Lower lobe of right lung (tissue), 2 donors: Measurements from ENCODE around the gene QPCT. TPM values are rescaled to one million over a fixed set of nuclear protein-coding genes. Genes with fewer than 3 reads are reported as not detected.

Experiments used
- ATAC-seq, 2 donors: fragments of 200-7000 bp; cut with Tn5 transposase; one replicate each; pipeline ENCODE4 v1.9.1; 2020 to 2022; ENCODE audit warnings: mild to moderate bottlenecking in 2 of 2, moderate library complexity in 2 of 2
- DNase-seq: peaks from one replicate; pipeline ENCODE4 v3.0.0-alpha.2; 2020
- H3K27ac ChIP-seq: fragments of 200-600 bp; one replicate; pipeline ENCODE4 v1.8.0; 2022
- H3K27me3 ChIP-seq: fragments of 200-600 bp; one replicate; pipeline ENCODE4 v1.8.0; 2022; ENCODE audit warnings: low read depth
- H3K36me3 ChIP-seq: fragments of 200-600 bp; one replicate; pipeline ENCODE4 v1.8.0; 2022; ENCODE audit warnings: mild to moderate bottlenecking
- H3K4me1 ChIP-seq: fragments of 200-600 bp; one replicate; pipeline ENCODE4 v1.8.0; 2022
- H3K4me3 ChIP-seq: fragments of 200-600 bp; one replicate; pipeline ENCODE4 v1.8.0; 2022; ENCODE audit warnings: mild to moderate bottlenecking
- H3K9me3 ChIP-seq: fragments of 200-600 bp; one replicate; pipeline ENCODE4 v1.8.0; 2022
- CTCF ChIP-seq: fragments of 200-600 bp; IDR thresholded peaks from one replicate; pipeline ENCODE4 v1.8.0; 2022; ENCODE audit warnings: antibody characterized with exemption, mild to moderate bottlenecking
- intact Hi-C: fragments of 100-400 bp; cut with DNase I; formaldehyde crosslinking; loops from one replicate; pipeline ENCODE4 v1.11.0; 2022
- total RNA-seq: library from RNA; stranded (reverse); fragmentation: NEBNext Ultra II Directional; extraction: Animal tissue kit (Norgen Biotek cat#: 25700); gene quantifications from one replicate; pipeline ENCODE4 v1.2.1, GENCODE V29; 2021
- donor health status: DM: no; HTN: yes; CAD: no; lungs with severe emphysema.

Gene QPCT
- total RNA-seq, 1 donor from 2014 or later = 8.6 TPM

GRCh38 chr2:37300578-37300977 lies 43.9 kb upstream of the QPCT start:
- intact Hi-C loops = no loop called here
- no peak overlapping the region for H3K4me3 ChIP-seq
- H3K9me3 ChIP-seq = no peaks in the 10 kb centered on the region
- H3K27ac ChIP-seq = no peak overlapping the region
- no peaks in the 10 kb centered on the region for H3K36me3 ChIP-seq
- DNase-seq = no peak
- TF ChIP-seq CTCF = no peak
- no peak for ATAC-seq
- H3K4me1 ChIP-seq = peaks cover 6% of the 10 kb centered on the region
- H3K27me3 ChIP-seq = no peaks in the 10 kb centered on the region

GRCh38 chr2:37301408-37301807 lies 43.0 kb upstream of the QPCT start:
- Histone ChIP-seq H3K4me1 (peaks cover 15% of the 10 kb centered on the region), H3K4me3 (no peak overlapping the region), H3K9me3 (no peaks in the 10 kb centered on the region), H3K27ac (no peak overlapping the region), H3K36me3 (no peaks in the 10 kb centered on the region), H3K27me3 (no peaks in the 10 kb centered on the region)
- DNase-seq = no peak
- intact Hi-C loops = no loop called here
- ATAC-seq = no peak
- no peak for TF ChIP-seq CTCF

- DNase-seq = no peak
- Histone ChIP-seq H3K27ac (no peak overlapping the region), H3K9me3 (no peaks in the 10 kb centered on the region), H3K36me3 (no peaks in the 10 kb centered on the region), H3K4me1 (peaks cover 19% of the 10 kb centered on the region), H3K4me3 (no peak overlapping the region), H3K27me3 (no peaks in the 10 kb centered on the region)
- intact Hi-C loops = no loop called here
- ATAC-seq = no peak
- TF ChIP-seq CTCF = no peak
These were observed 41.7 kb upstream of the QPCT start for GRCh38 chr2:37302701-37303252.

- H3K4me3 ChIP-seq = no peak overlapping the region
- no peaks in the 10 kb centered on the region for H3K36me3 ChIP-seq
- ATAC-seq (no peak), DNase-seq (no peak)
- no peaks in the 10 kb centered on the region for H3K27me3 ChIP-seq
- no peaks in the 10 kb centered on the region for H3K9me3 ChIP-seq
- TF ChIP-seq CTCF = no peak
- intact Hi-C loops = no loop called here
- peaks cover 19% of the 10 kb centered on the region for H3K4me1 ChIP-seq
- no peak overlapping the region for H3K27ac ChIP-seq
These were observed 38.4 kb upstream of the QPCT start for GRCh38 chr2:37306024-37306423.

- Histone ChIP-seq H3K27me3 (no peaks in the 10 kb centered on the region), H3K36me3 (no peaks in the 10 kb centered on the region), H3K4me1 (peaks cover 19% of the 10 kb centered on the region), H3K4me3 (no peak overlapping the region), H3K27ac (no peak overlapping the region), H3K9me3 (no peaks in the 10 kb centered on the region)
- TF ChIP-seq CTCF = no peak
- no peak for ATAC-seq
- DNase-seq = no peak
- intact Hi-C loops = no loop called here
These were observed 36.9 kb upstream of the QPCT start for GRCh38 chr2:37307500-37307899.

GRCh38 chr2:37315364-37315763 lies 29.1 kb upstream of the QPCT start:
- peaks cover 39% of the 10 kb centered on the region for H3K4me1 ChIP-seq
- H3K9me3 ChIP-seq = no peaks in the 10 kb centered on the region
- DNase-seq = no peak
- no peaks in the 10 kb centered on the region for H3K27me3 ChIP-seq
- ATAC-seq = no peak
- no peak overlapping the region for H3K27ac ChIP-seq
- TF ChIP-seq CTCF = no peak
- no peaks in the 10 kb centered on the region for H3K36me3 ChIP-seq
- no peak overlapping the region for H3K4me3 ChIP-seq
- intact Hi-C loops = no loop called here
